ENCODE results near the gene SLC26A5.
A peak's percentile ranks its signal among the peaks of the same experiment; 100 is the strongest.
"Not testable (repeated sequence)": the region's sequence is repeated elsewhere in the genome, so short reads cannot be mapped to it uniquely, and the experiment has no call there.

The SLC26A5 gene

DNA sequence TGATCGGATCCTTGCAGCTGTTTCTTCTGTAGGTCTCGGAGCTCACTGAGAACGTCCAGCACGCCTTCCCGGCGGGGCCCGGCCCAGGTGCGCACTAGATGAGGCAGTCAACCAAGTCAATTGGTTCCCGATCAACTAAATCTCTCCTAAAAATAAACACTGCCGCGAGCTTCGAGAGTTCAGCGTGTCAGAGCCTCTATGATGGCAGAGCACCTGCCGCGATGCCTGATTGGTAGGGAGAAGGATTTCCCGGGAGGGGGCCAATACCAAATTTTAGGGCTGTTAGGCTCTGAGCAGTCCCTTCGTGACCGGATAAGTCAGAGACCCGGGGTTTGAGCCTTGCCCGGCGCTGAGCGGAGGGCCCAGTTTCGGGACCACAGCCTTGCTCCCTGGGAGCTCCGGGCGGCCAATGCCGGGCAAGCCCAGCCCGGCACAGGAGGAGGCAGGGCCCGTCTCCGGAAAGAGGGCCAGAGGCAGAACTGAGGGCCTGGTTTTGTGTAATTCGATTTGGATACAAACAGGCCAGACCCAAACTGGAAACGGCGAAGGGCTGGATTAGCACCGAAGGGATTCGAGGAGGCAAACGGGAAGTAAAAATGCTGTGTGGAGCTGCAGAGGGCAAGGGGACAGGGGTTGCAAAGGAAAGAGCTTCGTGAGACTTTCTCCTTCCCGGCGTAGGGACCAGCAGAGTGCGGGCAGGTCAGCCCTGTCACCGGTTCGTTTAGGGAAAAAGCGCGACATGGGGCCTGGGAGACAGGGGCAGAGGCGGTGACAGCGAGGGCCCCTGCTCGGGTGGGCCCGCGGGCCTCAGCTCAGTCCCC lies 569 bp downstream of the SLC26A5 start:
- no peak for TF ChIP-seq SPI1 (IDR thresholded peaks at IDR 0.05; ENCODE audit: low read depth, low read length)
- no peak for TF ChIP-seq POLR2A (IDR thresholded peaks at IDR 0.05; ENCODE audit: low read depth, low read length)
- no peak for TF ChIP-seq PAX5 (IDR thresholded peaks at IDR 0.05; ENCODE audit: insufficient read depth, low read length, severe bottlenecking)
- no peak for TF ChIP-seq POLR2AphosphoS5 (IDR thresholded peaks at IDR 0.05; ENCODE audit: low read depth, low read length)
- no peak for TF ChIP-seq TAF1 (IDR thresholded peaks at IDR 0.05; ENCODE audit: low read depth, low read length)
- no peak for TF ChIP-seq POU2F2 (IDR thresholded peaks at IDR 0.05; ENCODE audit: low read depth, low read length)
- FAIRE-seq = no peak
- DNase-seq (ENCODE audit: insufficient read length, low spot score) = peak; percentile 11

DNA sequence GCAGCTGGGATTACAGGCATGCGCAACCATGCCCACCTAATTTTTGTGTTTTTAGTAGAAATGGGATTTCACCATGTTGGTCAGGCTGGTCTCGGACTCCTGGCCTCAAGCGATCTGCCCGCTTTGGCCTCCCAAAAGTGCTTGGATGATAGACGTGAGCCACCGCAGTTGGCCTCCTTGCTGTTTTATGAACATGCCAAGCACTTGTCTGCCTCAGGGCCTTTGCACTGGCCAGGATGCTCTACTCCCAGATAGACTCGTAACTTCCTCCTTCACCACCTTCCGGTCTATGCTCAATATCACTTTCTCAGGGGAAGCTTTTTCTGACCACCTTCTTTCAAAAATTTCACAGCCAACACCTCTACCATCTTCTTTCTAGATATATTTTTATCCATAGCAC lies 6.3 kb downstream of the SLC26A5 start:
- FAIRE-seq = no peak
- no peak for TF ChIP-seq POU2F2 (IDR thresholded peaks at IDR 0.05; ENCODE audit: low read depth, low read length)
- TF ChIP-seq POLR2AphosphoS5 (IDR thresholded peaks at IDR 0.05; ENCODE audit: low read depth, low read length) = no peak
- TF ChIP-seq PAX5 (IDR thresholded peaks at IDR 0.05; ENCODE audit: insufficient read depth, low read length, severe bottlenecking) = no peak
- TF ChIP-seq TAF1 (IDR thresholded peaks at IDR 0.05; ENCODE audit: low read depth, low read length) = no peak

GRCh38 chr7:103437623-103438022 lies 8.4 kb downstream of the SLC26A5 start:
- DNase-seq (ENCODE audit: insufficient read length, low spot score) = no peak
- TF ChIP-seq SPI1 (IDR thresholded peaks at IDR 0.05; ENCODE audit: low read depth, low read length) = no peak
- no peak for TF ChIP-seq POU2F2 (IDR thresholded peaks at IDR 0.05; ENCODE audit: low read depth, low read length)
- no peak for TF ChIP-seq POLR2A (IDR thresholded peaks at IDR 0.05; ENCODE audit: low read depth, low read length)
- no peak for TF ChIP-seq TAF1 (IDR thresholded peaks at IDR 0.05; ENCODE audit: low read depth, low read length)
- TF ChIP-seq POLR2AphosphoS5 (IDR thresholded peaks at IDR 0.05; ENCODE audit: low read depth, low read length) = no peak
- no peak for TF ChIP-seq PAX5 (IDR thresholded peaks at IDR 0.05; ENCODE audit: insufficient read depth, low read length, severe bottlenecking)
- FAIRE-seq = no peak

More for the DNA sequence above, 6.3 kb downstream of the SLC26A5 start:
- DNase-seq (ENCODE audit: insufficient read length, low spot score) = no peak

DNA sequence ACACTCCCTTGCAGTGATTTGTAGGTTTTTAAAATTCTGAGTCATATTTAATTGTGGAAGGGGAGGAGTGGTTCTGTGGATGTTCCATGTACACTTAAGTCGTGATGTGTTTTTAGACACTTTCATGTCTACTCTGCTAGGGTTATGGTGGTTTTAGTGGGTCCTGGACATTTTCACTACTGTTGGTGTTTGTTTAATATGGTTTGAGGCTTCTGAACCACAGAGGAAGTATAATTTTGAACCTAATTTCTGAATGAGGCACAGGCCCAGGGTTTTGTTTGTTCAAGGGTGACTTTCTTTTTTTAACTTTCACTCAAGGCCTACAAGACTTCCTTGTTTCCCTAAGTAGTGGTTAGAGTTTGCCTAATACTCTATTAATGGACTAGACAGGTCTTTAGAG lies 13.3 kb downstream of the SLC26A5 start:
- DNase-seq (ENCODE audit: insufficient read length, low spot score) (no peak), FAIRE-seq (no peak)
- TF ChIP-seq TAF1 (IDR thresholded peaks at IDR 0.05; ENCODE audit: low read depth, low read length) = no peak
- peak; percentile 12; the same call in 1 of the 2 replicates for TF ChIP-seq SPI1 (IDR thresholded peaks at IDR 0.05; ENCODE audit: low read depth, low read length)
- no peak for TF ChIP-seq POU2F2 (IDR thresholded peaks at IDR 0.05; ENCODE audit: low read depth, low read length)

DNA sequence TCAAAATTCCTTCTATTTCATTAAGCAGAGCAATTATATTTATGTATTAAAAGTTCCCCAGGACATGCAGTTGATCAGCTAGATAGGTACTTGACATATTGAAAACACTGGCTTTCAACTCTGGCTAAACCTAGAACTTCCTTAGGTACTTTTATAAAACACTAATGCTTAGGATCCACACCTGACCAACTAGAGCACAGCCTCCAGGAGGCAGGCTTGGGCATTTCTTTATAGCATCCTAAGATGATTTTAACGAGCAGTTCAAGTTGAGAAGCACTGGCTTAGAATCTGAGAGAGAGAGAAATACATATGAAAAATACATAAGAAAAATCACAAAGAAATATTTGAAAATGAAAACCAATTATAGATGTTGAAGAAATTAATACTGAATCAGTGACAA lies 20.8 kb downstream of the SLC26A5 start:
- DNase-seq (ENCODE audit: insufficient read length, low spot score) (no peak), FAIRE-seq (no peak)
- TF ChIP-seq POLR2AphosphoS5 (IDR thresholded peaks at IDR 0.05; ENCODE audit: low read depth, low read length) (no peak), POLR2A (IDR thresholded peaks at IDR 0.05; ENCODE audit: low read depth, low read length) (no peak), PAX5 (IDR thresholded peaks at IDR 0.05; ENCODE audit: insufficient read depth, low read length, severe bottlenecking) (no peak), TAF1 (IDR thresholded peaks at IDR 0.05; ENCODE audit: low read depth, low read length) (no peak), POU2F2 (IDR thresholded peaks at IDR 0.05; ENCODE audit: low read depth, low read length) (no peak), SPI1 (IDR thresholded peaks at IDR 0.05; ENCODE audit: low read depth, low read length) (no peak)

DNA sequence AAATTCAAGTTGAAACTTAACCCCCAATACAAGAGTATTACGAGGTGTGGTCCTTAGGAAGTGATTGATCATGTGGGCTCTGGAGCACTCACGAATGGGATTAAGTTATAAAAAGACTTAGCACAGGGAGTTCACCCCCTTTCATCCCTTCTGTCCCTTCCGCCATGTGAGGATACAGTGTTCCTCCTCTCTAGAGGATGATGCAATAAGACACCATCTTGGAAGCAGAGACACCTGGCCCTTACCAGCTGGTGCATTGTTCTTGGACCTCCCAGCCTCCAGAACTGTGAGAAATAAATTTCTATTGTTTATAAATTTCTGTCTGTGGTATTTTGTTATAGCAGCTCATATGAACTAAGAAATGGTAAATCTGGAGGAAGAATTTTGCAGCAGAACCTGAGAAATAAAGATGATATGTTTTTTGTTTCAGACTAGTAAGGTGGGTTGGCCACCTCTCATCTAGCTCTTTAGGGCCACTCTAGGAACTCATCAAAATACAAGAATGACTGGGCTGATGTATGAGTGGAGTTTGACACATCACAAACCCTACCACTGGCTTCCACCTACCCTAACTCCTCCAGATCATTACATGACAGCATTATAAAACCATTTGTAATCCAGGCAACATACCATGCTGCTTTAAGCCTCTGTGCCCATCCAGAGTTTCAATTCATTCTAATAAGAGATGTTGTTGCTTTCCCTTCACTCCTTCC lies 22.4 kb downstream of the SLC26A5 start:
- no peak for TF ChIP-seq POU2F2 (IDR thresholded peaks at IDR 0.05; ENCODE audit: low read depth, low read length)
- FAIRE-seq (no peak), DNase-seq (ENCODE audit: insufficient read length, low spot score) (no peak)

DNA sequence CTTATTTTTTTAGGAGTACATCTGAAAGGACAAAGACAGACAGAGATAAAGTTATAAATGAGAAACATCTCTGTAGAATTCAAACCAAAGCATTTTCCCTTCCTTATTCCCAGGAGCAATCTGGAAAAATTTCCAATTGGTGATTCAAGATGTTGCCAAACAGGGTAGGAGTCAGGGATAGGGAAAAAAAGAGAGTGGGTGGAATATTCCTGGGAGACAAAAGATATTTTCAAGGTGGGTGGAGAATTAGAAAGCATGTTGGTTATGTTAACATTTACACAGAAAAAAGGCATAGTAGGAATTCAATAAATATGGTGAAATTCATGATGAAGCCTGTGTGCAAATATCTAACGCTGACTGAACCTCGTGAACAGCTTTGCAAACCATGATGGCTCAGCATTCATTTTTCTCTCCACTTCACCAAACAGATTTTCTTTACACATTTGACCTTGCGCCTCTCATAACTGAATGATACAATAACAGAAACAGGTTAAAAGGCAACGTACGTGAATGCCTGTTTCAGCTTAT lies 25.1 kb downstream of the SLC26A5 start:
- FAIRE-seq = no peak

GRCh38 chr7:103418241-103418640 lies 27.8 kb downstream of the SLC26A5 start:
- DNase-seq (ENCODE audit: insufficient read length, low spot score) (no peak), FAIRE-seq (no peak)
- TF ChIP-seq TAF1 (IDR thresholded peaks at IDR 0.05; ENCODE audit: low read depth, low read length) = no peak
- TF ChIP-seq SPI1 (IDR thresholded peaks at IDR 0.05; ENCODE audit: low read depth, low read length) = no peak
- TF ChIP-seq POU2F2 (IDR thresholded peaks at IDR 0.05; ENCODE audit: low read depth, low read length) = no peak
- no peak for TF ChIP-seq POLR2AphosphoS5 (IDR thresholded peaks at IDR 0.05; ENCODE audit: low read depth, low read length)
- no peak for TF ChIP-seq POLR2A (IDR thresholded peaks at IDR 0.05; ENCODE audit: low read depth, low read length)
- no peak for TF ChIP-seq PAX5 (IDR thresholded peaks at IDR 0.05; ENCODE audit: insufficient read depth, low read length, severe bottlenecking)

More for the DNA sequence above, 25.1 kb downstream of the SLC26A5 start:
- no peak for DNase-seq (ENCODE audit: insufficient read length, low spot score)
- no peak for TF ChIP-seq PAX5 (IDR thresholded peaks at IDR 0.05; ENCODE audit: insufficient read depth, low read length, severe bottlenecking)

DNA sequence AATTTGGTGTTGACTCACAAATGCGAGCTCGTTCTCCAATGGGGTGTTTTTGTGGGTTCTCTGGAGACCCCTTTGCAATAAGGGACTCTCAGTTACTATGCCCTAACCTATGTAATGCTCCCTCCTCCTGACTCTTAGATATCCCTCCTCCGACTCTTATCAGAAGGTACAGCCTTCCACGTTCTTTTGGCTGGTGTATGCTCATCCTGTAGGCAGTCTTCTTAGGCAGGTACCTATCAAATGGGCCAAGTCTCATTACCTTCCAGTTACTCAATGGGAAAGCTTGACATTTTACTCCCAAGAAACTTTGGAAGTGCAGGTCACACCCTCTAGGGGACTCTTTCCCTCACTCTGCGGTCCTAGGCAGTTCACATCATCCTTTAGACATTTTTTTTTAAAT lies 32.6 kb downstream of the SLC26A5 start:
- no peak for TF ChIP-seq PAX5 (IDR thresholded peaks at IDR 0.05; ENCODE audit: insufficient read depth, low read length, severe bottlenecking)
- no peak for TF ChIP-seq POLR2AphosphoS5 (IDR thresholded peaks at IDR 0.05; ENCODE audit: low read depth, low read length)
- no peak for TF ChIP-seq TAF1 (IDR thresholded peaks at IDR 0.05; ENCODE audit: low read depth, low read length)
- no peak for TF ChIP-seq POU2F2 (IDR thresholded peaks at IDR 0.05; ENCODE audit: low read depth, low read length)
- TF ChIP-seq SPI1 (IDR thresholded peaks at IDR 0.05; ENCODE audit: low read depth, low read length) = no peak
- TF ChIP-seq POLR2A (IDR thresholded peaks at IDR 0.05; ENCODE audit: low read depth, low read length) = no peak
- FAIRE-seq = no peak
- DNase-seq (ENCODE audit: insufficient read length, low spot score) = no peak

DNA sequence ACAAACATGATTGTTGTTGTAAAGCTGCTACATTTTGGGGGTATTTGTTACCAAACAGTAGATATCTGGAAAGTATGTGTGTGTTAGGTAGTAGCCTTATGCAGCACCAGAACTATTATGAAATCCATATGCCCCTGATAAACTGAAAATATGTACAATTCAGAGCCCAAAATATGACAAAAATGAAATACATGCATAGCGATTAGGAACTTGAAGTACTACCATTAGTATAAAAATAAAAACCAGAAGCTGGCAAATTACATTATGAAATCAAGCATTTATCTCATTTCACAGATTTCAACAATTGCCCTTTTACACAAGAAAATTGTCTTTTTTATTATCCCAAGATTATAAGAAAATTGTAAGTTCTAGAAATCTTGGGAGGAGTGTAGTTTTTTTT lies 33.9 kb downstream of the SLC26A5 start:
- DNase-seq (ENCODE audit: insufficient read length, low spot score) = no peak
- TF ChIP-seq POLR2A (IDR thresholded peaks at IDR 0.05; ENCODE audit: low read depth, low read length) (no peak), POU2F2 (IDR thresholded peaks at IDR 0.05; ENCODE audit: low read depth, low read length) (no peak), POLR2AphosphoS5 (IDR thresholded peaks at IDR 0.05; ENCODE audit: low read depth, low read length) (no peak), PAX5 (IDR thresholded peaks at IDR 0.05; ENCODE audit: insufficient read depth, low read length, severe bottlenecking) (no peak), TAF1 (IDR thresholded peaks at IDR 0.05; ENCODE audit: low read depth, low read length) (no peak), SPI1 (IDR thresholded peaks at IDR 0.05; ENCODE audit: low read depth, low read length) (no peak)
- no peak for FAIRE-seq

GRCh38 chr7:103405789-103406613 lies 40.0 kb downstream of the SLC26A5 start:
- not testable (repeated sequence) for DNase-seq (ENCODE audit: insufficient read length, low spot score); FAIRE-seq

DNA sequence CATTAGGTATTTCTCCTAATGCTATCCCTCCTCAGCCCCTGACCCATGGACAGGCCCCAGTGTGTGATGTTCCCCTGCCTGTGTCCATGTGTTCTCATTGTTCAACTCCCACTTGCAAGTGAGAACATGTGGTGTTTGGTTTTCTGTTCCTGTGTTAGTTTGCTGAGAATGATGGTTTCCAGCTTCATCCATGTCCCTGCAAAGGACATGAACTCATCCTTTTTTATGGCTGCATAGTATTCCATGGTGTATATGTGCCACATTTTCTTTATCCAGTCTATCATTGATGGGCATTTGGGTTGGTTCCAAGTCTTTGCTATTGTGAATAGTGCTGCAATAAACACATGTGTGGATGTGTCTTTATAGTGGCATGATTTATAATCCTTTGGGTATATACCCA lies 46.3 kb downstream of the SLC26A5 start:
- DNase-seq (ENCODE audit: insufficient read length, low spot score); FAIRE-seq: not testable (repeated sequence)
